ENCODE measurements around the gene ATF3.

Gene ATF3

GRCh38 chr1:212595787-212596714, 12.5 kb upstream of the ATF3 start (continued):
- TF ChIP-seq SCRT1 (tag by site-specific recombination; IDR thresholded peaks at IDR 0.05; ENCODE audit: borderline replicate concordance): no peak
- TF ChIP-seq ZNF473 (tag by site-specific recombination; IDR thresholded peaks at IDR 0.05): no peak
- TF ChIP-seq ZNF791 (tag by site-specific recombination; IDR thresholded peaks at IDR 0.05): no peak
- TF ChIP-seq, protein P1, sequence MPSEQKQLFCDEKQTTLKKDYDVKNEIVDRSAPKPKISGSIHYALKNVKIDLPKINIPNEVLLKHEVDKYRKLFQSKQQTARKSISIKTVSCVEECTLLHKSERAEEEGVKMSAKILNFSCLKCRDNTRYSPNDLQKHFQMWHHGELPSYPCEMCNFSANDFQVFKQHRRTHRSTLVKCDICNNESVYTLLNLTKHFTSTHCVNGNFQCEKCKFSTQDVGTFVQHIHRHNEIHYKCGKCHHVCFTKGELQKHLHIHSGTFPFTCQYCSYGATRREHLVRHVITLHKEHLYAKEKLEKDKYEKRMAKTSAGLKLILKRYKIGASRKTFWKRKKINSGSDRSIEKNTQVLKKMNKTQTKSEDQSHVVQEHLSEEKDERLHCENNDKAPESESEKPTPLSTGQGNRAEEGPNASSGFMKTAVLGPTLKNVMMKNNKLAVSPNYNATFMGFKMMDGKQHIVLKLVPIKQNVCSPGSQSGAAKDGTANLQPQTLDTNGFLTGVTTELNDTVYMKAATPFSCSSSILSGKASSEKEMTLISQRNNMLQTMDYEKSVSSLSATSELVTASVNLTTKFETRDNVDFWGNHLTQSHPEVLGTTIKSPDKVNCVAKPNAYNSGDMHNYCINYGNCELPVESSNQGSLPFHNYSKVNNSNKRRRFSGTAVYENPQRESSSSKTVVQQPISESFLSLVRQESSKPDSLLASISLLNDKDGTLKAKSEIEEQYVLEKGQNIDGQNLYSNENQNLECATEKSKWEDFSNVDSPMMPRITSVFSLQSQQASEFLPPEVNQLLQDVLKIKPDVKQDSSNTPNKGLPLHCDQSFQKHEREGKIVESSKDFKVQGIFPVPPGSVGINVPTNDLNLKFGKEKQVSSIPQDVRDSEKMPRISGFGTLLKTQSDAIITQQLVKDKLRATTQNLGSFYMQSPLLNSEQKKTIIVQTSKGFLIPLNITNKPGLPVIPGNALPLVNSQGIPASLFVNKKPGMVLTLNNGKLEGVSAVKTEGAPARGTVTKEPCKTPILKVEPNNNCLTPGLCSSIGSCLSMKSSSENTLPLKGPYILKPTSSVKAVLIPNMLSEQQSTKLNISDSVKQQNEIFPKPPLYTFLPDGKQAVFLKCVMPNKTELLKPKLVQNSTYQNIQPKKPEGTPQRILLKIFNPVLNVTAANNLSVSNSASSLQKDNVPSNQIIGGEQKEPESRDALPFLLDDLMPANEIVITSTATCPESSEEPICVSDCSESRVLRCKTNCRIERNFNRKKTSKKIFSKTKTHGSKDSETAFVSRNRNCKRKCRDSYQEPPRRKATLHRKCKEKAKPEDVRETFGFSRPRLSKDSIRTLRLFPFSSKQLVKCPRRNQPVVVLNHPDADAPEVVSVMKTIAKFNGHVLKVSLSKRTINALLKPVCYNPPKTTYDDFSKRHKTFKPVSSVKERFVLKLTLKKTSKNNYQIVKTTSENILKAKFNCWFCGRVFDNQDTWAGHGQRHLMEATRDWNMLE (tag by site-specific recombination; conservative IDR thresholded peaks at IDR 0.05; ENCODE audit: low read depth): peak; percentile 54
- no peak for TF ChIP-seq ZNF341 (tag by site-specific recombination; IDR thresholded peaks at IDR 0.05; ENCODE audit: low read depth)
- no peak for TF ChIP-seq ZNF658 (tag by site-specific recombination; IDR thresholded peaks at IDR 0.05)
- no peak for TF ChIP-seq ZNF514 (tag by site-specific recombination; IDR thresholded peaks at IDR 0.05)
- TF ChIP-seq ZNF114 (tag by site-specific recombination; IDR thresholded peaks at IDR 0.05): no peak
- TF ChIP-seq ZNF292 (tag by site-specific recombination; IDR thresholded peaks at IDR 0.05; ENCODE audit: borderline replicate concordance, low read depth): no peak
- TF ChIP-seq ZNF335 (tag by site-specific recombination; conservative IDR thresholded peaks at IDR 0.05): peak; percentile 65
- TF ChIP-seq, protein P2, sequence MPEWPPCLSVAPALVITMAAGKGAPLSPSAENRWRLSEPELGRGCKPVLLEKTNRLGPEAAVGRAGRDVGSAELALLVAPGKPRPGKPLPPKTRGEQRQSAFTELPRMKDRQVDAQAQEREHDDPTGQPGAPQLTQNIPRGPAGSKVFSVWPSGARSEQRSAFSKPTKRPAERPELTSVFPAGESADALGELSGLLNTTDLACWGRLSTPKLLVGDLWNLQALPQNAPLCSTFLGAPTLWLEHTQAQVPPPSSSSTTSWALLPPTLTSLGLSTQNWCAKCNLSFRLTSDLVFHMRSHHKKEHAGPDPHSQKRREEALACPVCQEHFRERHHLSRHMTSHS (tag by site-specific recombination; IDR thresholded peaks at IDR 0.05): no peak
- TF ChIP-seq, protein P3, sequence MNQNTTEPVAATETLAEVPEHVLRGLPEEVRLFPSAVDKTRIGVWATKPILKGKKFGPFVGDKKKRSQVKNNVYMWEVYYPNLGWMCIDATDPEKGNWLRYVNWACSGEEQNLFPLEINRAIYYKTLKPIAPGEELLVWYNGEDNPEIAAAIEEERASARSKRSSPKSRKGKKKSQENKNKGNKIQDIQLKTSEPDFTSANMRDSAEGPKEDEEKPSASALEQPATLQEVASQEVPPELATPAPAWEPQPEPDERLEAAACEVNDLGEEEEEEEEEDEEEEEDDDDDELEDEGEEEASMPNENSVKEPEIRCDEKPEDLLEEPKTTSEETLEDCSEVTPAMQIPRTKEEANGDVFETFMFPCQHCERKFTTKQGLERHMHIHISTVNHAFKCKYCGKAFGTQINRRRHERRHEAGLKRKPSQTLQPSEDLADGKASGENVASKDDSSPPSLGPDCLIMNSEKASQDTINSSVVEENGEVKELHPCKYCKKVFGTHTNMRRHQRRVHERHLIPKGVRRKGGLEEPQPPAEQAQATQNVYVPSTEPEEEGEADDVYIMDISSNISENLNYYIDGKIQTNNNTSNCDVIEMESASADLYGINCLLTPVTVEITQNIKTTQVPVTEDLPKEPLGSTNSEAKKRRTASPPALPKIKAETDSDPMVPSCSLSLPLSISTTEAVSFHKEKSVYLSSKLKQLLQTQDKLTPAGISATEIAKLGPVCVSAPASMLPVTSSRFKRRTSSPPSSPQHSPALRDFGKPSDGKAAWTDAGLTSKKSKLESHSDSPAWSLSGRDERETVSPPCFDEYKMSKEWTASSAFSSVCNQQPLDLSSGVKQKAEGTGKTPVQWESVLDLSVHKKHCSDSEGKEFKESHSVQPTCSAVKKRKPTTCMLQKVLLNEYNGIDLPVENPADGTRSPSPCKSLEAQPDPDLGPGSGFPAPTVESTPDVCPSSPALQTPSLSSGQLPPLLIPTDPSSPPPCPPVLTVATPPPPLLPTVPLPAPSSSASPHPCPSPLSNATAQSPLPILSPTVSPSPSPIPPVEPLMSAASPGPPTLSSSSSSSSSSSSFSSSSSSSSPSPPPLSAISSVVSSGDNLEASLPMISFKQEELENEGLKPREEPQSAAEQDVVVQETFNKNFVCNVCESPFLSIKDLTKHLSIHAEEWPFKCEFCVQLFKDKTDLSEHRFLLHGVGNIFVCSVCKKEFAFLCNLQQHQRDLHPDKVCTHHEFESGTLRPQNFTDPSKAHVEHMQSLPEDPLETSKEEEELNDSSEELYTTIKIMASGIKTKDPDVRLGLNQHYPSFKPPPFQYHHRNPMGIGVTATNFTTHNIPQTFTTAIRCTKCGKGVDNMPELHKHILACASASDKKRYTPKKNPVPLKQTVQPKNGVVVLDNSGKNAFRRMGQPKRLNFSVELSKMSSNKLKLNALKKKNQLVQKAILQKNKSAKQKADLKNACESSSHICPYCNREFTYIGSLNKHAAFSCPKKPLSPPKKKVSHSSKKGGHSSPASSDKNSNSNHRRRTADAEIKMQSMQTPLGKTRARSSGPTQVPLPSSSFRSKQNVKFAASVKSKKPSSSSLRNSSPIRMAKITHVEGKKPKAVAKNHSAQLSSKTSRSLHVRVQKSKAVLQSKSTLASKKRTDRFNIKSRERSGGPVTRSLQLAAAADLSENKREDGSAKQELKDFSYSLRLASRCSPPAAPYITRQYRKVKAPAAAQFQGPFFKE (tag by site-specific recombination; IDR thresholded peaks at IDR 0.05; ENCODE audit: borderline replicate concordance): no peak
- TF ChIP-seq ZNF175 (tag by site-specific recombination; IDR thresholded peaks at IDR 0.05): no peak
- no peak for TF ChIP-seq ZNF561 (tag by site-specific recombination; IDR thresholded peaks at IDR 0.05; ENCODE audit: borderline replicate concordance)
- no peak for TF ChIP-seq ZNF138 (tag by site-specific recombination; IDR thresholded peaks at IDR 0.05; ENCODE audit: borderline replicate concordance)
- TF ChIP-seq, protein P4, sequence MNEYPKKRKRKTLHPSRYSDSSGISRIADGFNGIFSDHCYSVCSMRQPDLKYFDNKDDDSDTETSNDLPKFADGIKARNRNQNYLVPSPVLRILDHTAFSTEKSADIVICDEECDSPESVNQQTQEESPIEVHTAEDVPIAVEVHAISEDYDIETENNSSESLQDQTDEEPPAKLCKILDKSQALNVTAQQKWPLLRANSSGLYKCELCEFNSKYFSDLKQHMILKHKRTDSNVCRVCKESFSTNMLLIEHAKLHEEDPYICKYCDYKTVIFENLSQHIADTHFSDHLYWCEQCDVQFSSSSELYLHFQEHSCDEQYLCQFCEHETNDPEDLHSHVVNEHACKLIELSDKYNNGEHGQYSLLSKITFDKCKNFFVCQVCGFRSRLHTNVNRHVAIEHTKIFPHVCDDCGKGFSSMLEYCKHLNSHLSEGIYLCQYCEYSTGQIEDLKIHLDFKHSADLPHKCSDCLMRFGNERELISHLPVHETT (tag by site-specific recombination; IDR thresholded peaks at IDR 0.05): peak; percentile 99
- no peak for TF ChIP-seq ZNF548 (tag by site-specific recombination; IDR thresholded peaks at IDR 0.05)
- TF ChIP-seq ZNF184 (tag by site-specific recombination; IDR thresholded peaks at IDR 0.05): peak; percentile 86; the same call in 1 of the 2 replicates
- TF ChIP-seq ZSCAN16 (tag by site-specific recombination; IDR thresholded peaks at IDR 0.05): no peak
- TF ChIP-seq ZNF600 (tag by site-specific recombination; IDR thresholded peaks at IDR 0.05): peak; percentile 18; the same call in 1 of the 2 replicates
- peak; percentile 86 for TF ChIP-seq KLF8 (tag by site-specific recombination; IDR thresholded peaks at IDR 0.05)

Data from HEK293 (cell line).